Measurements from ENCODE around the gene ABCC8. TPM values are rescaled to one million over a fixed set of nuclear protein-coding genes. Genes with fewer than 3 reads are reported as not detected.

The ABCC8 gene
- total and polyA plus RNA-seq, 9 of the 15 experiments (the other 6 are each of a cell fraction or from before 2014, with no cell fraction given) = not detected

DNA sequence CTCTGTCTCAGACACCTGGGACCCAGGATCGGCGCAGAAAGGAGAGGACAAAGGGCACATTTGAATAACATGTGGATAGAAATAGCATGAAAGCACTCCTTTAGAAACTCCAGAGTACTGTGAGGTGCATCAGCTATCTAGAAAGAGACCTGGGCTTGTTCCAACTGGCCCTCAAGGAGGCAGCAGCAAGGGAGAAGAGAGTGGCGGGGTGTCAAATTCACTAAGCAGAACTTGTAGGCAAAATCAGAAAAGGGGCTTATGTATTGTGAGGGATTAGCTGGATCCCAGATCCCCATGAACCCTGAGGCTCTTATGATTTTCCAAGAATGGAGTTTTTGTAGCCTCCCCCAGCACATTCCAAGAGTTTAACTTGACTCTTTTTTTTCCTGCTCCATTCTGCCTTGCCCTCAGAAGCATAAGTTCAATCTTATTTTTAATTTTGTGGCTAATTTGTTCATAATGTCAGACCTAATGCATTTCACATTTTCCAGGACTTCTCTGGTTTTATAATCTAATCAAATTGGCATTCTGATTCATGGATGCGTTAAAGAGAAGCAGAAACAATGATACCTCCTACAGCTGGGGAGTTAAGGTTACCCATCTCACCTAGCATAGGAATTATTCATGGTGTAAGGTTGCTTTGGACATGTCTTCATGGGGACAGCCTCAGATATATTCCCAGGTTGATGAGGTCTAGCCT, 34.0 kb upstream of the ABCC8 start:
- no TSS peak for BruUV-seq (replicated peaks)
- no peak overlapping the region for H3K4me3 ChIP-seq
- TF ChIP-seq NR2C1 (IDR thresholded peaks at IDR 0.05) (no peak), NR2C1 (tag; IDR thresholded peaks at IDR 0.05) (no peak), CAMTA2 (CRISPR knock-in tag; conservative IDR thresholded peaks at IDR 0.05) (no peak), POLR3A (IDR thresholded peaks at IDR 0.05; ENCODE audit: borderline replicate concordance, extremely low read depth, insufficient read depth, insufficient read length) (no peak), ZNF445 (CRISPR knock-in tag; IDR thresholded peaks at IDR 0.05; ENCODE audit: low read depth) (no peak), ZKSCAN1 (IDR thresholded peaks at IDR 0.05; ENCODE audit: low read depth, low read length) (no peak), TAF15 (IDR thresholded peaks at IDR 0.05; ENCODE audit: low read depth, low read length) (no peak), ATF1 (CRISPR knock-in tag; IDR thresholded peaks at IDR 0.05) (no peak), ATF1 (tag; IDR thresholded peaks at IDR 0.05) (no peak), BMI1 (IDR thresholded peaks at IDR 0.05; ENCODE audit: low read length) (no peak), BRD9 (IDR thresholded peaks at IDR 0.05; ENCODE audit: low read depth, partially characterized antibody) (no peak), ZNF146 (CRISPR knock-in tag; IDR thresholded peaks at IDR 0.05; ENCODE audit: unreplicated experiment) (no peak)
- TF ChIP-seq, protein P1, sequence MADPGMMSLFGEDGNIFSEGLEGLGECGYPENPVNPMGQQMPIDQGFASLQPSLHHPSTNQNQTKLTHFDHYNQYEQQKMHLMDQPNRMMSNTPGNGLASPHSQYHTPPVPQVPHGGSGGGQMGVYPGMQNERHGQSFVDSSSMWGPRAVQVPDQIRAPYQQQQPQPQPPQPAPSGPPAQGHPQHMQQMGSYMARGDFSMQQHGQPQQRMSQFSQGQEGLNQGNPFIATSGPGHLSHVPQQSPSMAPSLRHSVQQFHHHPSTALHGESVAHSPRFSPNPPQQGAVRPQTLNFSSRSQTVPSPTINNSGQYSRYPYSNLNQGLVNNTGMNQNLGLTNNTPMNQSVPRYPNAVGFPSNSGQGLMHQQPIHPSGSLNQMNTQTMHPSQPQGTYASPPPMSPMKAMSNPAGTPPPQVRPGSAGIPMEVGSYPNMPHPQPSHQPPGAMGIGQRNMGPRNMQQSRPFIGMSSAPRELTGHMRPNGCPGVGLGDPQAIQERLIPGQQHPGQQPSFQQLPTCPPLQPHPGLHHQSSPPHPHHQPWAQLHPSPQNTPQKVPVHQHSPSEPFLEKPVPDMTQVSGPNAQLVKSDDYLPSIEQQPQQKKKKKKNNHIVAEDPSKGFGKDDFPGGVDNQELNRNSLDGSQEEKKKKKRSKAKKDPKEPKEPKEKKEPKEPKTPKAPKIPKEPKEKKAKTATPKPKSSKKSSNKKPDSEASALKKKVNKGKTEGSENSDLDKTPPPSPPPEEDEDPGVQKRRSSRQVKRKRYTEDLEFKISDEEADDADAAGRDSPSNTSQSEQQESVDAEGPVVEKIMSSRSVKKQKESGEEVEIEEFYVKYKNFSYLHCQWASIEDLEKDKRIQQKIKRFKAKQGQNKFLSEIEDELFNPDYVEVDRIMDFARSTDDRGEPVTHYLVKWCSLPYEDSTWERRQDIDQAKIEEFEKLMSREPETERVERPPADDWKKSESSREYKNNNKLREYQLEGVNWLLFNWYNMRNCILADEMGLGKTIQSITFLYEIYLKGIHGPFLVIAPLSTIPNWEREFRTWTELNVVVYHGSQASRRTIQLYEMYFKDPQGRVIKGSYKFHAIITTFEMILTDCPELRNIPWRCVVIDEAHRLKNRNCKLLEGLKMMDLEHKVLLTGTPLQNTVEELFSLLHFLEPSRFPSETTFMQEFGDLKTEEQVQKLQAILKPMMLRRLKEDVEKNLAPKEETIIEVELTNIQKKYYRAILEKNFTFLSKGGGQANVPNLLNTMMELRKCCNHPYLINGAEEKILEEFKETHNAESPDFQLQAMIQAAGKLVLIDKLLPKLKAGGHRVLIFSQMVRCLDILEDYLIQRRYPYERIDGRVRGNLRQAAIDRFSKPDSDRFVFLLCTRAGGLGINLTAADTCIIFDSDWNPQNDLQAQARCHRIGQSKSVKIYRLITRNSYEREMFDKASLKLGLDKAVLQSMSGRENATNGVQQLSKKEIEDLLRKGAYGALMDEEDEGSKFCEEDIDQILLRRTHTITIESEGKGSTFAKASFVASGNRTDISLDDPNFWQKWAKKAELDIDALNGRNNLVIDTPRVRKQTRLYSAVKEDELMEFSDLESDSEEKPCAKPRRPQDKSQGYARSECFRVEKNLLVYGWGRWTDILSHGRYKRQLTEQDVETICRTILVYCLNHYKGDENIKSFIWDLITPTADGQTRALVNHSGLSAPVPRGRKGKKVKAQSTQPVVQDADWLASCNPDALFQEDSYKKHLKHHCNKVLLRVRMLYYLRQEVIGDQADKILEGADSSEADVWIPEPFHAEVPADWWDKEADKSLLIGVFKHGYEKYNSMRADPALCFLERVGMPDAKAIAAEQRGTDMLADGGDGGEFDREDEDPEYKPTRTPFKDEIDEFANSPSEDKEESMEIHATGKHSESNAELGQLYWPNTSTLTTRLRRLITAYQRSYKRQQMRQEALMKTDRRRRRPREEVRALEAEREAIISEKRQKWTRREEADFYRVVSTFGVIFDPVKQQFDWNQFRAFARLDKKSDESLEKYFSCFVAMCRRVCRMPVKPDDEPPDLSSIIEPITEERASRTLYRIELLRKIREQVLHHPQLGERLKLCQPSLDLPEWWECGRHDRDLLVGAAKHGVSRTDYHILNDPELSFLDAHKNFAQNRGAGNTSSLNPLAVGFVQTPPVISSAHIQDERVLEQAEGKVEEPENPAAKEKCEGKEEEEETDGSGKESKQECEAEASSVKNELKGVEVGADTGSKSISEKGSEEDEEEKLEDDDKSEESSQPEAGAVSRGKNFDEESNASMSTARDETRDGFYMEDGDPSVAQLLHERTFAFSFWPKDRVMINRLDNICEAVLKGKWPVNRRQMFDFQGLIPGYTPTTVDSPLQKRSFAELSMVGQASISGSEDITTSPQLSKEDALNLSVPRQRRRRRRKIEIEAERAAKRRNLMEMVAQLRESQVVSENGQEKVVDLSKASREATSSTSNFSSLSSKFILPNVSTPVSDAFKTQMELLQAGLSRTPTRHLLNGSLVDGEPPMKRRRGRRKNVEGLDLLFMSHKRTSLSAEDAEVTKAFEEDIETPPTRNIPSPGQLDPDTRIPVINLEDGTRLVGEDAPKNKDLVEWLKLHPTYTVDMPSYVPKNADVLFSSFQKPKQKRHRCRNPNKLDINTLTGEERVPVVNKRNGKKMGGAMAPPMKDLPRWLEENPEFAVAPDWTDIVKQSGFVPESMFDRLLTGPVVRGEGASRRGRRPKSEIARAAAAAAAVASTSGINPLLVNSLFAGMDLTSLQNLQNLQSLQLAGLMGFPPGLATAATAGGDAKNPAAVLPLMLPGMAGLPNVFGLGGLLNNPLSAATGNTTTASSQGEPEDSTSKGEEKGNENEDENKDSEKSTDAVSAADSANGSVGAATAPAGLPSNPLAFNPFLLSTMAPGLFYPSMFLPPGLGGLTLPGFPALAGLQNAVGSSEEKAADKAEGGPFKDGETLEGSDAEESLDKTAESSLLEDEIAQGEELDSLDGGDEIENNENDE (IDR thresholded peaks at IDR 0.05; ENCODE audit: low read depth, low read length) = no peak

More for the DNA sequence above, 34.0 kb upstream of the ABCC8 start:
- H3K36me3 ChIP-seq (ENCODE audit: control insufficient read depth, insufficient read depth, low read length) = no peaks in the 10 kb centered on the region
- H3K79me2 ChIP-seq (ENCODE audit: control insufficient read depth, insufficient read depth, low read length) = no peaks in the 10 kb centered on the region
- H3K27ac ChIP-seq (ENCODE audit: extremely low read depth, low read depth, low read length) = no peak overlapping the region
- ChIA-PET CTCF (ENCODE audit: low intra/inter-chr PET ratio) (no interaction called here), POLR2A (no interaction called here)
- H3K9ac ChIP-seq (ENCODE audit: insufficient read depth in 1 of 2, low read depth in 2 of 2, low read length in 2 of 2) = no peak overlapping the region
- FAIRE-seq (no peak), ATAC-seq (no peak), DNase-seq (ENCODE audit: extremely low read depth in 1 of 4, low spot score in 3 of 4) (no peak)
- H4K20me1 ChIP-seq (replicated peaks; ENCODE audit: control insufficient read depth, insufficient read depth, low read length) = no peaks in the 10 kb centered on the region; the same call in 1 of the 2 replicates
- no peak overlapping the region for H2AFZ ChIP-seq (ENCODE audit: low read depth, low read length)
- H3K9me3 ChIP-seq (replicated peaks; ENCODE audit: control insufficient read depth, insufficient read depth, low read depth, low read length) = no peaks in the 10 kb centered on the region
- in situ Hi-C loops (cut with MboI) (no loop called here), intact Hi-C loops (cut with micrococcal nuclease) (no loop called here)
- no peaks in the 10 kb centered on the region for H3K9me1 ChIP-seq (ENCODE audit: control insufficient read depth, insufficient read depth, low read length)
- peaks cover 6 to 46% of the 10 kb centered on the region in 2 experiments for H3K27me3 ChIP-seq (ENCODE audit: control insufficient read depth in 2 of 2, insufficient read depth in 2 of 2, low read length in 2 of 2)
- WGBS (ENCODE audit: insufficient coverage, low coverage, missing lambda C conversion rate) = 0% methylated on average over 4 of the region's 4 CpGs
- H3K4me1 ChIP-seq (replicated peaks in 1 of 2; ENCODE audit: control insufficient read depth in 2 of 2, insufficient read depth in 2 of 2, low read length in 2 of 2) = no peaks in the 10 kb centered on the region
- no peak overlapping the region for H3K4me2 ChIP-seq (ENCODE audit: insufficient read depth, low read length)
